SU-DHL-6 (cell line): Measurements from ENCODE around the gene PIGL.

Experiments
- H2AFZ ChIP-seq: fragments of 200-600 bp; sonication (generic); 2 replicates; pipeline ENCODE4 v1.6.1; 2014; ENCODE audit warnings: low read depth, mild to moderate bottlenecking, moderate library complexity, mixed read lengths, antibody characterized with exemption, low read length; ENCODE audit not compliant: severe bottlenecking
- H3F3A ChIP-seq: fragments of 200-600 bp; shearing (Covaris generic); 2 replicates; pipeline ENCODE4 v1.6.0; 2016; ENCODE audit warnings: antibody characterized with exemption, mild to moderate bottlenecking; ENCODE audit not compliant: insufficient read depth
- H3K27ac ChIP-seq: fragments of 200-600 bp; sonication (generic); 2 replicates; pipeline ENCODE4 v1.5.1; 2016; ENCODE audit warnings: low read depth, mild to moderate bottlenecking, low read length, moderate library complexity, mixed read lengths
- H3K27me3 ChIP-seq: fragments of 200-600 bp; sonication (generic), shearing (Covaris generic); 2 replicates; pipeline ENCODE4 v1.6.0; 2014; ENCODE audit warnings: mild to moderate bottlenecking, low read length
- H3K36me3 ChIP-seq: fragments of 200-600 bp; sonication (generic); 2 replicates; pipeline ENCODE4 v1.6.1; 2014; ENCODE audit warnings: mild to moderate bottlenecking, low read length, mixed read lengths
- H3K4me2 ChIP-seq: fragments of 300-600, 200-600 bp; shearing (Covaris generic), sonication (generic); 2 replicates; pipeline ENCODE4 v1.6.0; 2014; ENCODE audit warnings: low read length, low read depth, mild to moderate bottlenecking; ENCODE audit not compliant: poor library complexity, severe bottlenecking
- H3K4me3 ChIP-seq: fragments of 200-600 bp; sonication (generic); 2 replicates; pipeline ENCODE4 v1.5.1; 2014; ENCODE audit warnings: antibody characterized with exemption, low read length, mild to moderate bottlenecking, mixed read lengths; ENCODE audit not compliant: insufficient read depth, poor library complexity, severe bottlenecking
- H3K79me2 ChIP-seq: fragments of 200-600 bp; sonication (generic); 2 replicates; pipeline ENCODE4 v1.6.1; 2014; ENCODE audit warnings: mild to moderate bottlenecking, low read length, moderate library complexity; ENCODE audit not compliant: insufficient read depth
- H3K9ac ChIP-seq: fragments of 200-600 bp; sonication (generic); 2 replicates; pipeline ENCODE4 v1.7.0; 2014; ENCODE audit warnings: mild to moderate bottlenecking, low read length
- H3K9me2 ChIP-seq: fragments of 200-600 bp; sonication (generic); replicated peaks from 2 replicates; pipeline ENCODE4 v1.6.1; 2014; ENCODE audit warnings: low read length; ENCODE audit not compliant: insufficient read depth
- H3K9me3 ChIP-seq: fragments of 200-600 bp; sonication (generic); 2 replicates; pipeline ENCODE4 v1.6.1; 2014; ENCODE audit warnings: low read length, mixed read lengths; ENCODE audit not compliant: insufficient read depth
- H4K20me1 ChIP-seq: fragments of 200-600 bp; sonication (generic); 2 replicates; pipeline ENCODE4 v1.6.1; 2014; ENCODE audit warnings: low read depth, mild to moderate bottlenecking, antibody characterized with exemption, low read length, moderate library complexity, mixed read lengths
- EZH2phosphoT487 ChIP-seq: fragments of 200-600 bp; sonication (generic), shearing (Covaris generic); conservative IDR thresholded peaks from 2 replicates; pipeline ENCODE4 v1.6.1; 2018; ENCODE audit warnings: mild to moderate bottlenecking, antibody characterized with exemption, low read length, moderate library complexity, mixed read lengths
- TF ChIP-seq, protein P1 (sequence below): fragments of 200-600 bp; sonication (generic); IDR thresholded peaks from one replicate; pipeline ENCODE4 v1.5.1; 2017; ENCODE audit warnings: antibody characterized with exemption, mild to moderate bottlenecking, low read length, moderate library complexity; ENCODE audit not compliant: insufficient read depth, poor library complexity, severe bottlenecking

PIGL gene

DNA sequence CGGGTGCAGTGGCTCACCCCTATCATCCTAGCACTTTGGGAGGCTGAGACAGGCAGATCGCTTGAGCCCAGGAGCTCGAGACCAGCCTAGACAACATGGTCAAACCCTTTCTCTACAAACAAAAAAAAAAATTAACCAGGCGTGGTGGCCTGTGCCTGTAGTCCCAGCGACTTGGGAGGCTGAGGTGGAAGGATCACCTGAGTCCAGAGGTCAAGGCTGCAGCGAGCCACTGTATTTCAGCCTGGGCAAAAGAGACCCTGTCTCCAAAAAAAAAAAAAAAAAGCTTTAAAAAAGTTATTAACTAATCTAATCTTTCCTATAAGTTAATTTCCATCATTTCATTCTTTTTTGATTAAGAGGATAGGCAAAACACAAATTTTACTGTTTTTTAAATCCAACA is 4.2 kb upstream of the PIGL start:
- peaks cover 5% of the 10 kb centered on the region; the same call in 1 of the 2 replicates for H4K20me1 ChIP-seq
- H3K27ac ChIP-seq: no peak overlapping the region

DNA sequence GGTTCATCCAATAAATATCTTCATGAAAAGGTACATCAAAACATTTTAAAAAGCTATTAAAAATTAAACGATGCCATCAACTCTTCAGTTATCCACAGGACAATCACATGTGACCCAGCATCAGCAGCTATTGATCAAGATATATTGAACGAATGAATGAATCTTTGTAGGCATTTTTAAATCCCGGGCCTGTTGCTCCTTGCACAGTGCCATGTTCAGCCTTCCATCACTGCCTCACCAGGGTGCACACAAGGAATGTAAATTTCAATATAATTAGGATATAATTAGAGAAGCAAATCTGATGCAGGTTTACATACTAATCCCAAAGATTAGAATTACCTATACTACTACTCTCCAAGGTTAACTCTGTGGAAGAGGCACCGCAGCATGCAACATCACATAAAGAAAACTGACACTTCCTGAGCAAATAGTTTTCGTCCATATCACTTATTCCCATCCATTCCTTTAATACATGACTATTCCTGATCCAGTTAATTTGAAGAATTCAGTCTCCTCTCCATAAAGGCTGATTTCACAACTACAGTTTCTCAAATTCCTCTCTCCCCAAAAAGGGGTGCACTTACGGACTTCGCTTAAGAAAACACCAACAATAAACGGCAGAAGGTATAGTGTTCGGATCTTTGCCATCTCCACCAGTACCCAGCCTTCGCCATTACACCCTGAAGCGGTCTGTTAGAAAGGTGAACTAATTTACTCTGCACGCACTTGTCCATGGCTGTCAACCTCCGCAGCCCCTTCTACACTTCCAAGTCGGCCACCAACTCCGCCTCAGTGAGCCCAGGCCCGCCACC is 2.6 kb upstream of the PIGL start:
- Histone ChIP-seq H3K79me2 (peaks cover 92% of the 10 kb centered on the region), H3F3A (peaks cover 24% of the 10 kb centered on the region; the same call in 1 of the 2 replicates), H3K27me3 (no peaks in the 10 kb centered on the region), H3K9me2 (no peaks in the 10 kb centered on the region), H3K36me3 (no peaks in the 10 kb centered on the region), H3K4me3 (peak overlapping the region; percentile 75), H3K27ac (peak overlapping the region; percentile 78), H4K20me1 (peaks cover 5% of the 10 kb centered on the region; the same call in 1 of the 2 replicates), H3K9ac (peak overlapping the region; percentile 87), H3K9me3 (no peaks in the 10 kb centered on the region), H2AFZ (peak overlapping the region; percentile 77), H3K4me2 (peak overlapping the region; percentile 76)
- TF ChIP-seq, protein P1, sequence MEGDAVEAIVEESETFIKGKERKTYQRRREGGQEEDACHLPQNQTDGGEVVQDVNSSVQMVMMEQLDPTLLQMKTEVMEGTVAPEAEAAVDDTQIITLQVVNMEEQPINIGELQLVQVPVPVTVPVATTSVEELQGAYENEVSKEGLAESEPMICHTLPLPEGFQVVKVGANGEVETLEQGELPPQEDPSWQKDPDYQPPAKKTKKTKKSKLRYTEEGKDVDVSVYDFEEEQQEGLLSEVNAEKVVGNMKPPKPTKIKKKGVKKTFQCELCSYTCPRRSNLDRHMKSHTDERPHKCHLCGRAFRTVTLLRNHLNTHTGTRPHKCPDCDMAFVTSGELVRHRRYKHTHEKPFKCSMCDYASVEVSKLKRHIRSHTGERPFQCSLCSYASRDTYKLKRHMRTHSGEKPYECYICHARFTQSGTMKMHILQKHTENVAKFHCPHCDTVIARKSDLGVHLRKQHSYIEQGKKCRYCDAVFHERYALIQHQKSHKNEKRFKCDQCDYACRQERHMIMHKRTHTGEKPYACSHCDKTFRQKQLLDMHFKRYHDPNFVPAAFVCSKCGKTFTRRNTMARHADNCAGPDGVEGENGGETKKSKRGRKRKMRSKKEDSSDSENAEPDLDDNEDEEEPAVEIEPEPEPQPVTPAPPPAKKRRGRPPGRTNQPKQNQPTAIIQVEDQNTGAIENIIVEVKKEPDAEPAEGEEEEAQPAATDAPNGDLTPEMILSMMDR: no peak
- TF ChIP-seq EZH2phosphoT487: no peak

More for the DNA sequence above, 4.2 kb upstream of the PIGL start:
- TF ChIP-seq, protein P1: no peak
- TF ChIP-seq EZH2phosphoT487: no peak
- H3K9ac ChIP-seq: no peak overlapping the region
- no peaks in the 10 kb centered on the region for H3K9me2 ChIP-seq
- H2AFZ ChIP-seq: no peak overlapping the region
- peaks cover 91% of the 10 kb centered on the region for H3K79me2 ChIP-seq
- H3K4me2 ChIP-seq: peak overlapping the region; percentile 6
- H3K9me3 ChIP-seq: no peaks in the 10 kb centered on the region
- no peaks in the 10 kb centered on the region for H3K27me3 ChIP-seq
- peaks cover 23% of the 10 kb centered on the region; the same call in 1 of the 2 replicates for H3F3A ChIP-seq
- H3K4me3 ChIP-seq: no peak overlapping the region
- H3K36me3 ChIP-seq: no peaks in the 10 kb centered on the region

GRCh38 chr17:16215002-16215272 is 2.1 kb upstream of the PIGL start:
- H3K79me2 ChIP-seq: peaks cover 92% of the 10 kb centered on the region
- H3F3A ChIP-seq: peaks cover 24% of the 10 kb centered on the region; the same call in 1 of the 2 replicates
- no peaks in the 10 kb centered on the region for H3K27me3 ChIP-seq
- peak overlapping the region; percentile 77 for H2AFZ ChIP-seq
- TF ChIP-seq EZH2phosphoT487: no peak
- TF ChIP-seq, protein P1: no peak
- peak overlapping the region; percentile 76 for H3K4me2 ChIP-seq
- H3K36me3 ChIP-seq: no peaks in the 10 kb centered on the region
- peak overlapping the region; percentile 78 for H3K27ac ChIP-seq
- no peaks in the 10 kb centered on the region for H3K9me3 ChIP-seq
- H3K4me3 ChIP-seq: peak overlapping the region; percentile 75
- H4K20me1 ChIP-seq: peaks cover 5% of the 10 kb centered on the region; the same call in 1 of the 2 replicates
- peak overlapping the region; percentile 87 for H3K9ac ChIP-seq
- no peaks in the 10 kb centered on the region for H3K9me2 ChIP-seq
